Astrocyte of the cerebellum (primary cell): ENCODE results near the gene FHOD3.

Source experiments
- DNase-seq: peaks from one replicate; pipeline ENCODE4 v3.0.0-alpha.2; 2011; ENCODE audit warnings: low read depth
- H3K4me3 ChIP-seq: 2 replicates; pipeline ENCODE4 v1.5.1; 2011; ENCODE audit warnings: mild to moderate bottlenecking, low read depth, low read length, moderate library complexity
- CTCF ChIP-seq: IDR thresholded peaks from 2 replicates; pipeline ENCODE4 v1.5.1; 2012; ENCODE audit warnings: low read length, low read depth, moderate library complexity, mild to moderate bottlenecking; ENCODE audit errors: missing control alignments
- in situ Hi-C: cut with HindIII; loops from 2 replicates; pipeline ENCODE4 v1.10.0; 2017; ENCODE audit warnings: low sequenced_read_pairs

Gene FHOD3

GRCh38 chr18:36275561-36275960 lies 22.0 kb upstream of the FHOD3 start:
- no peak for DNase-seq
- H3K4me3 ChIP-seq: no peak overlapping the region
- TF ChIP-seq CTCF: no peak
- in situ Hi-C loops: no loop called here

GRCh38 chr18:36279001-36279400 lies 18.5 kb upstream of the FHOD3 start:
- DNase-seq: no peak
- in situ Hi-C loops: no loop called here
- H3K4me3 ChIP-seq: no peak overlapping the region
- no peak for TF ChIP-seq CTCF

- no peak for DNase-seq
- in situ Hi-C loops: no loop called here
- no peak for TF ChIP-seq CTCF
- no peak overlapping the region for H3K4me3 ChIP-seq
Observed at GRCh38 chr18:36281936-36282335, 15.6 kb upstream of the FHOD3 start.

GRCh38 chr18:36283448-36283847 lies 14.1 kb upstream of the FHOD3 start:
- no peak for TF ChIP-seq CTCF
- H3K4me3 ChIP-seq: no peak overlapping the region
- no peak for DNase-seq
- in situ Hi-C loops: no loop called here

- no peak for DNase-seq
- no peak overlapping the region for H3K4me3 ChIP-seq
- in situ Hi-C loops: no loop called here
- no peak for TF ChIP-seq CTCF
Observed at GRCh38 chr18:36284268-36284667, 13.2 kb upstream of the FHOD3 start.

- in situ Hi-C loops: no loop called here
- H3K4me3 ChIP-seq: no peak overlapping the region
- TF ChIP-seq CTCF: peak; percentile 77
- peak; percentile 66 for DNase-seq
Observed at GRCh38 chr18:36284671-36285295, 12.7 kb upstream of the FHOD3 start.

GRCh38 chr18:36287653-36288052 lies 9.9 kb upstream of the FHOD3 start:
- in situ Hi-C loops: no loop called here
- no peak for DNase-seq
- H3K4me3 ChIP-seq: no peak overlapping the region
- no peak for TF ChIP-seq CTCF
